Testis (tissue), 3 donors: ENCODE results near the gene DRAXIN. TPM values are rescaled to one million over a fixed set of nuclear protein-coding genes. Genes with fewer than 3 reads are reported as not detected.

ENCODE experiments used
- DNase-seq: peaks from one replicate; pipeline ENCODE4 v3.0.0-alpha.2; 2019
- H3K27ac ChIP-seq, 2 donors: fragments of 200-600 bp; sonication (generic); one replicate each; pipeline ENCODE4 v1.5.1; 2019
- H3K27me3 ChIP-seq: fragments of 200-600 bp; sonication (generic); one replicate; pipeline ENCODE4 v1.5.1; 2019
- H3K36me3 ChIP-seq: fragments of 200-600 bp; sonication (generic); one replicate; pipeline ENCODE4 v1.5.1; 2017; ENCODE audit warnings: low read depth; ENCODE audit errors: missing control alignments
- H3K4me1 ChIP-seq: fragments of 200-600 bp; sonication (generic); one replicate; pipeline ENCODE4 v1.5.1; 2019
- H3K4me3 ChIP-seq, 2 donors: fragments of 200-600 bp; sonication (generic); one replicate each; pipeline ENCODE4 v1.5.1; 2017 to 2019
- H3K9me3 ChIP-seq: fragments of 200-600 bp; sonication (generic); one replicate; pipeline ENCODE4 v1.5.1; 2017
- CTCF ChIP-seq, 3 experiments: fragments of 450-650 bp in 2 of 3; fragments of 200-600 bp in 1 of 3; sonication (generic) in 1 of 3; IDR thresholded peaks; one replicate each; pipeline ENCODE4 v1.5.1; 2016 to 2019; ENCODE audit warnings: antibody characterized with exemption in 3 of 3, mild to moderate bottlenecking in 2 of 3, moderate library complexity in 1 of 3
- POLR2A ChIP-seq: fragments of 450-650 bp; IDR thresholded peaks from one replicate; pipeline ENCODE4 v1.6.1; 2017; ENCODE audit warnings: antibody characterized with exemption, mild to moderate bottlenecking, moderate library complexity
- WGBS, 2 donors: methylation state at CpG; one replicate each; pipeline ENCODE4 v1.1.5; 2018; 5-methylcytosine and 5-hydroxymethylcytosine counted together
- intact Hi-C: fragments of 100-400 bp; cut with DNase I; formaldehyde crosslinking; loops from one replicate; pipeline ENCODE4 v1.15.1; 2023; ENCODE audit warnings: low total_unique reads
- polyA plus RNA-seq: library from polyadenylated mRNA; stranded (reverse); fragments of 350-450 nt; fragmentation: Illumina TruSeq; extraction: RNeasy Lipid Tissue Mini Kit (QIAGEN cat#74804); gene quantifications from one replicate; pipeline ENCODE4 v1.2.3, GENCODE V29; 2014; ENCODE audit warnings: low read depth, low replicate concordance; ENCODE audit not compliant: insufficient read depth
- total RNA-seq, 2 donors: library from RNA; depleted of rRNA; stranded (reverse); fragments of >200 nt; gene quantifications; one replicate each; pipeline ENCODE4 v1.2.3, GENCODE V29; 2016

Gene DRAXIN
- total and polyA plus RNA-seq, 3 donors from 2014 or later: 0.53 to 0.93 (median 0.79) TPM

GRCh38 chr1:11741482-11741881 is 50.0 kb downstream of the DRAXIN start:
- TF ChIP-seq POLR2A (no peak), CTCF (IDR thresholded peaks at IDR 0.05) (no peak)
- Histone ChIP-seq H3K9me3 (no peaks in the 10 kb centered on the region), H3K4me3 (no peak overlapping the region), H3K27ac (no peak overlapping the region), H3K4me1 (peaks cover 12% of the 10 kb centered on the region), H3K27me3 (no peaks in the 10 kb centered on the region), H3K36me3 (no peaks in the 10 kb centered on the region)
- WGBS, 2 donors: 90 to 92% methylated on average over 4 of the region's 4 CpGs
- no peak for DNase-seq
- intact Hi-C loops: no loop called here

- TF ChIP-seq CTCF (IDR thresholded peaks at IDR 0.05) (no peak), POLR2A (no peak)
- no peak for DNase-seq
Measured at GRCh38 chr1:11741919-11742558, 50.5 kb downstream of the DRAXIN start.

GRCh38 chr1:11744287-11744686 is 52.8 kb downstream of the DRAXIN start:
- no peaks in the 10 kb centered on the region for H3K27me3 ChIP-seq
- intact Hi-C loops: no loop called here
- no peak for DNase-seq
- no peaks in the 10 kb centered on the region for H3K9me3 ChIP-seq
- no peaks in the 10 kb centered on the region for H3K36me3 ChIP-seq
- no peaks in the 10 kb centered on the region for H3K4me1 ChIP-seq
- no peak overlapping the region for H3K27ac ChIP-seq
- no peak overlapping the region for H3K4me3 ChIP-seq
- TF ChIP-seq CTCF (IDR thresholded peaks at IDR 0.05) (no peak), POLR2A (no peak)
- WGBS, 2 donors: 81 to 84% methylated on average over 9 of the region's 9 CpGs

More at GRCh38 chr1:11741919-11742558, 50.5 kb downstream of the DRAXIN start:
- Histone ChIP-seq H3K36me3 (no peaks in the 10 kb centered on the region), H3K27ac (no peak overlapping the region), H3K4me3 (no peak overlapping the region), H3K4me1 (peaks cover 8% of the 10 kb centered on the region), H3K27me3 (no peaks in the 10 kb centered on the region), H3K9me3 (no peaks in the 10 kb centered on the region)
- intact Hi-C loops: no loop called here
- 85 to 90% methylated on average over 5 of the region's 5 CpGs for WGBS, 2 donors

GRCh38 chr1:11746092-11746491 is 54.6 kb downstream of the DRAXIN start:
- H3K9me3 ChIP-seq: no peaks in the 10 kb centered on the region
- no peaks in the 10 kb centered on the region for H3K36me3 ChIP-seq
- H3K27me3 ChIP-seq: no peaks in the 10 kb centered on the region
- no peaks in the 10 kb centered on the region for H3K4me1 ChIP-seq
- TF ChIP-seq CTCF (IDR thresholded peaks at IDR 0.05) (no peak), POLR2A (no peak)
- no peak for DNase-seq
- WGBS, 2 donors: 79 to 83% methylated on average over 6 of the region's 6 CpGs
- no peak overlapping the region for H3K4me3 ChIP-seq
- intact Hi-C loops: no loop called here
- no peak overlapping the region for H3K27ac ChIP-seq
